OCI-LY3 (cell line): ENCODE results near the gene ARID3A.

ENCODE experiments used
- EZH2phosphoT487 ChIP-seq: fragments of 200-600 bp; shearing (Covaris generic); IDR thresholded peaks from 2 replicates; pipeline ENCODE4 v1.6.1; 2018; ENCODE audit warnings: antibody characterized with exemption, mixed run types, low read depth
- TF ChIP-seq, protein P1 (sequence below): fragments of 200-600, 300-600 bp; sonication (generic); IDR thresholded peaks from 2 replicates; pipeline ENCODE4 v1.5.1; 2014; ENCODE audit warnings: antibody characterized with exemption, low read length, low read depth

- TF ChIP-seq, protein P1, sequence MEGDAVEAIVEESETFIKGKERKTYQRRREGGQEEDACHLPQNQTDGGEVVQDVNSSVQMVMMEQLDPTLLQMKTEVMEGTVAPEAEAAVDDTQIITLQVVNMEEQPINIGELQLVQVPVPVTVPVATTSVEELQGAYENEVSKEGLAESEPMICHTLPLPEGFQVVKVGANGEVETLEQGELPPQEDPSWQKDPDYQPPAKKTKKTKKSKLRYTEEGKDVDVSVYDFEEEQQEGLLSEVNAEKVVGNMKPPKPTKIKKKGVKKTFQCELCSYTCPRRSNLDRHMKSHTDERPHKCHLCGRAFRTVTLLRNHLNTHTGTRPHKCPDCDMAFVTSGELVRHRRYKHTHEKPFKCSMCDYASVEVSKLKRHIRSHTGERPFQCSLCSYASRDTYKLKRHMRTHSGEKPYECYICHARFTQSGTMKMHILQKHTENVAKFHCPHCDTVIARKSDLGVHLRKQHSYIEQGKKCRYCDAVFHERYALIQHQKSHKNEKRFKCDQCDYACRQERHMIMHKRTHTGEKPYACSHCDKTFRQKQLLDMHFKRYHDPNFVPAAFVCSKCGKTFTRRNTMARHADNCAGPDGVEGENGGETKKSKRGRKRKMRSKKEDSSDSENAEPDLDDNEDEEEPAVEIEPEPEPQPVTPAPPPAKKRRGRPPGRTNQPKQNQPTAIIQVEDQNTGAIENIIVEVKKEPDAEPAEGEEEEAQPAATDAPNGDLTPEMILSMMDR = no peak
- no peak for TF ChIP-seq EZH2phosphoT487
Measured at GRCh38 chr19:1015782-1016646, 90.2 kb downstream of the ARID3A start.
